AG09319 (cell line): Measurements from ENCODE around the gene SYNDIG1L.
"Not testable (repeated sequence)": the region's sequence is repeated elsewhere in the genome, so short reads cannot be mapped to it uniquely, and the experiment has no call there.

Experiments used
- DNase-seq: peaks from one replicate; pipeline ENCODE4 v3.0.0-alpha.2; 2010; ENCODE audit warnings: low read depth; ENCODE audit errors: extremely low read depth
- CTCF ChIP-seq: IDR thresholded peaks from 2 replicates; pipeline ENCODE4 v1.5.1; 2011; ENCODE audit warnings: low read depth, mild to moderate bottlenecking, inconsistent platforms, low read length, moderate library complexity

SYNDIG1L gene

DNA sequence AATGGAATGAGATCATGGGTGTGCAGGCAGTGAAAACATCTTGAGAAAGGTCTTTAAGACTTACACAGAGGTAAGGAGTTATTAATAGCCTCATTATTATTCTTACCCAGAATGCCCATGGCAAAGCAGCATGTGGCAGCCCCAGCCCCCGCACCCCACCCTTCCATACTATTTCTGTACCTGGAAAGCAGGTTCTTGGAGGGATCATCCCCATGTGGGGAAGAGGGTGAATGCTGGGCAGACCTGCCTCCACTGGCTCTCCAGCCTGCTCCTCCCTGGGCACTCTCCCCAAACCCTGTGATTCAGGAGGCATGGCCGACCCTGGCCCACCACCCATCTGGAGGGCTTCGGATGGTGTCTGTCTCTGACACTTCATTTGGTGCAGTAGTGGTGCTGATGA lies 38.8 kb upstream of the SYNDIG1L start:
- DNase-seq, result no peak
- no peak for TF ChIP-seq CTCF

DNA sequence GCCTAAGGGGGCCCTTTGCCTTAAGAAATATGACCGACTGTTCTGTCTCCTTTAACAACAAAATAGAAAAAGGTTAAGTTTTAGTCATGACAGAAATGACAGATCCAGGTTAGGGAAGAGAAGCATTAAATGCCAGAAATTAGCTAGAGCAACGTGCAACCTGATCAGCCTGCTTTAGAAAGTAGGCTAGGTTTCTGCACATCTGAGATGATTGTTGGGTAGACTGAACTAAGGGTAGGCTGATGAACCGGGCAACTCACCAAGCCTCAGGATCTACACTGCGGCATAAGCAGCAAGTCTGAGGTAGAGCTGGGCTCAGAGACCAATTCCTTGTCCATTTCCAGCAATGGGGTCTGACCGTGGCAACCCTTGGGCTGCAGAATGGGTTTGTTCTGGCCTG lies 37.7 kb upstream of the SYNDIG1L start:
- TF ChIP-seq CTCF, result no peak
- no peak for DNase-seq

GRCh38 chr14:74462993-74463392 lies 37.0 kb upstream of the SYNDIG1L start:
- no peak for DNase-seq
- no peak for TF ChIP-seq CTCF

DNA sequence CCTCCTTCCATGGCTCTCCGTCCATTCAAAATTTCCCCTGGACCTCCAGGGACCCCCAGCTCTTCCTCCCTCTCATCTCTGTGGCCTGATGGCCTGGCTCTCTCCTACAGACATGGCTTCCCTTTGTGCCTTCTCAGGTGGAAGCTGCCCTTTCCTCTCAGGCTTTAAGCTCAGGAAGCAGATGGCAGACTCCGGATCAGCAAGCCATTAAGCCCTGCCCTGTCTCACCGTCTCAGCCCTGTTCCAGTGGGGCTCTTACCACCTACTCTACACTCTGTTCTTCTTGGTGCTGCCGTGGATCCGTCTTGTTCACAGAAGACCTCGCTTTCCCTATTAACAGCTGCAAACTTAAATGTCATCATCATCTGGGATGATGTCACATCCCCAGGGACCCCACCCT lies 34.0 kb upstream of the SYNDIG1L start:
- no peak for DNase-seq
- TF ChIP-seq CTCF, result no peak

DNA sequence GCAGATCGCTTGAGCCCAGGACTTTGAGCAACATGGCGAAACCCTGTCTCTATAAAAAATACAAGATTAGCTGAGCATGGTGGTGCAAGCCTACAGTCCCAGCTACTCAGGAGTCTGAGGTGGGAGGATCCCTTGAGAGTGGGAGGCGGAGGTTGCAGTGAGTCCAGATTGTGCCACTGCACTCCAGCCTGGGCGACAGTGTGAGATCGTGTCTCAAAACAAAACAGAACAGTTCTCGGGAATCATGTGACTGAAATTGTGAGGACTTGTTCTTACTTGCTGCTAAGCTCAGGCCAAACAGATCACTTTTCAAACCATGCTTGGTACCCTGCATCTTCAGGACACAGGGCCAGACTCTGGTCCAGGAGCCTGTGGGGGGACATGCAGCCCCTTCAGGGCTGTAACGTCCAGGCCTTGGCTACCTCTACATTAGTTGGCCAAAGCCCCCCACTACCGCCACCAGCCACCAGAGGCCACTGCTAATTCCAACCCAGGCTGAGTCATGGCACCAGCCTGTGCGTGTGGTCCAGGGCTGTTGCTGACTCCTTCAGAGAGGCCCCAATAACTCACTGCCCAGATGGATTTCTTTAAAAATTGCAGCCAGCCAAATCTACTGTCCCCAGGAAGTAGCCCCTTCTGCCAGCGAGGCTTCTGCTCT lies 33.4 kb upstream of the SYNDIG1L start:
- peak; percentile 11 for DNase-seq
- TF ChIP-seq CTCF, result peak; percentile 75

DNA sequence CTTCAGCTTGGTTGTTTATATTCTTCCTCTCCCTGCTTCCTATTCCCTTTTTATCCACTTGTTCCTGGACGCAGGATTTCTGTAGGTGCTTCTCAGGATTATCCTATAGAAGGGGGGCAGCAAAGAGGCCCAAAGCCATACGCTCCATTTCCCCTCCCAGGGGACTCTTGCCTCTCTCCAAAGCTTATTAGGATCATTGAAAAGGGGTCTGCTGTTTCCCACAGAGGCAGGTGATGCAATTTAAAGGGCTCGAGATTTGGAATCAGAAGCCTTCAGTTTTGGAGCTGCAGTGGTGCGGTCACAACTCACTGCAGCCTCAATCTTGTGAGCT lies 31.5 kb upstream of the SYNDIG1L start:
- no peak for TF ChIP-seq CTCF
- DNase-seq, result no peak

GRCh38 chr14:74456684-74457564 lies 30.9 kb upstream of the SYNDIG1L start:
- no peak for TF ChIP-seq CTCF
- DNase-seq, result no peak

GRCh38 chr14:74454397-74454796 lies 28.4 kb upstream of the SYNDIG1L start:
- not testable (repeated sequence) for DNase-seq
